Activated CD8-positive, alpha-beta memory T cell treated with anti-CD3 and anti-CD28 coated beads for 36 hours (primary cell): ENCODE data around the gene ADGRB2. TPM values are rescaled to one million over a fixed set of nuclear protein-coding genes. Genes with fewer than 3 reads are reported as not detected.

Experiments
- CTCF ChIA-PET: fragments of 350-600 bp; sonication (Branson Sonifier 250); formaldehyde crosslinking; loops from one replicate; lab custom pipeline; 2021; ENCODE audit warnings: antibody characterized with exemption; lab: Charles Lee
- POLR2A ChIA-PET: fragments of 350-600 bp; sonication (Branson Sonifier 250); formaldehyde crosslinking; loops from one replicate; lab custom pipeline; 2021; ENCODE audit warnings: antibody characterized with exemption; lab: Charles Lee
- total RNA-seq, 2 experiments: library from RNA; stranded (reverse); gene quantifications; one replicate each; pipeline ENCODE4 v1.2.3, GENCODE V29; 2021

Gene ADGRB2
- total RNA-seq, 2 experiments from 2014 or later, result 0.13 to 0.32 TPM

DNA sequence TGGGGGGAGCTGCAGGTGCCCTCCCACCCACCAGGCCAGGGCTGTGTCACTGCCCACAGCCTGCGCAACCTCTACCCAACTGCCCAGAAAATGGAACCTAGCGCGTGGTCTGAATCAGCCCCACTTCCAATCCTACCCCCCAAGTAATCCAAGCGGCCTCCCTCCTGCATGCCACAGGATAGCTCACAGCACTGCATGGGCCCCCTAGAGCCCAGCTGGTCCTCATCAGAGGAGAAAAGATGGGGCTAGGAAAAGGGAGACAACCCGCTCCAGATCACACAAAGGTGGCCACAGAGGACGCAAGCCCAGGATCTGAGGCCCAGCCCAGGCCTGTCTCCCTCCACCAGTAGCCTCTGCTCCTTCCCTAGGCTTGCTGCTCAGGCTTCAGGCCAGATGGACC is 6.2 kb downstream of the ADGRB2 start:
- ChIA-PET POLR2A (interaction anchor here (0.6 kb wide), 1 partner anchor 317 kb away, joined by 3 read pairs; no protein-coding TSS in a partner anchor), CTCF (interaction anchor here (1.0 to 1.5 kb wide), 2 partner anchors 12 to 94 kb away, joined by 3 read pairs; no protein-coding TSS in a partner anchor)

DNA sequence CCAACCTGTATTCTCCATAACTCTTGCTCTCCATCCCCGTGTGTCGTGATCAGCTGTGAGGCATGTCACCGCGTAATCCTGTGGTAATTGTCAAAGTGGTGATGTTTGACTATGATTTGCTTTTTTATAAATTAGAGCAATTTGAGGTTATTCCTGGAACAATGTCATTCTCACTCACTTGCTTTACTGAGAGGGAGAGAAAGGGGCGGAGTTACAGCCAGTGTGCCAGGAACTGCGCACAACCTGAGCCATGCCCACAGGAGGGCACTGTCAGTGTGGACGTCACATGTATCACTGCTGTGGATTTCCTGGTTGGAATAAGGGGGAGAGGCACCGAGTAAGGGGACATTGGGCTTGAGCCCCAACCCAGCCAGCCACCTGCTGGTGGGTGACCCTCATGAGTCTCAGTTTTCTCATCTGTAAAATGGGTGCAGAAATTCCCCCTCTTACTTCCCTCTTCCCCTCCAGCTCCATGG is 6.9 kb downstream of the ADGRB2 start:
- POLR2A ChIA-PET, result interaction anchor here (0.5 kb wide), 1 partner anchor 453 kb away, joined by 8 read pairs; no protein-coding TSS in a partner anchor
- CTCF ChIA-PET, result no interaction called here

DNA sequence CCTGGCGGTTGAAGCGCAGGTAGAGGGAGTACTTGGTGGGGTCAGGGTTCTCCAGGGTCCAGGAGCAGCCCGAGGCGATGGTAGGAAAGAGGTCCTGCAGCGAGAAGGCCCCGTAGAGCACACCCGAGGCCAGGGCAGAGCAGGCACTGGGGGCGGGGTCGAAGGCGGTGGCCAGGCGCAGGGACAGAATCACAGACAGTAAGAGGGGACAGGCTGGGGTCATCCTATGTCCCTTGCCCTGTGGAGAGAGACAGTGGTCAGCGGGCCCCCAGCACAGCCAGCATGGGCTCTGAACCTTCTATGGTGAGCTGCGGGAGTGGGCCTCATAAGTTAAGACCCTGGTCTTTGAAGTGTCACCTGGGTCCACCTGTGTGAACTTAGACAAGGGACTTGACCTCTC is 7.6 kb downstream of the ADGRB2 start:
- CTCF ChIA-PET, result no interaction called here
- POLR2A ChIA-PET, result no interaction called here

DNA sequence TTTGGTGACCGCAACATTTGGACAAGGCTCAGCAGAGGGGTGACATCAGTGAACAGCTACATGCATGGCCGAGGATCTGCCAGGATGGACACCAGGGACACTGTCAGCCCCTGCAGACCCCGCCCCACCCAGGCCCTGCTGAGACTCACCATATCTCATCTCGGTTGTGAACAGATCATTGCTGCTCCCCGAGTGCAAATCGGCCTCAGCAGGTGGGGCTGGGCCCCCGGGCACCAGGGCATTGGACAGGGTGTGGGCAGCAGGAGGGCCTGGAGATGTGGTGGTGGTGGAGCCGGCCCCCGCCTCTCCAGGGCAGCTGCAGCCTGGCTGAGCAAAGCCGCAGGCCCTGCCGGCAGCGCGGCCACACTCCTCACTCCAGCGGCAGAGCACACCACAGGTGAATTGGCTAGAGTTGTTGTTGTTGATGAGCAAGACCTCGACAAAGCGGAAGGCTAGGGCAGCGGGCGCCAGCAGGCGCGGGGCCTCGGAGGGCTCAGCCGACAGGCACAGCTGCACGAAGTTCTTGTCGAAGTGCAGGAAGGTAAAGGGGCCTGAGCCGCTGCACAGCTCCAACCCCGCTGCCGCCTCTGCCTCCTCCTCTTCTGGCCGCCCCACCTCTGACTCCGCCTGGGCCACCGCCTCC is 8.2 kb downstream of the ADGRB2 start:
- ChIA-PET CTCF (no interaction called here), POLR2A (no interaction called here)

DNA sequence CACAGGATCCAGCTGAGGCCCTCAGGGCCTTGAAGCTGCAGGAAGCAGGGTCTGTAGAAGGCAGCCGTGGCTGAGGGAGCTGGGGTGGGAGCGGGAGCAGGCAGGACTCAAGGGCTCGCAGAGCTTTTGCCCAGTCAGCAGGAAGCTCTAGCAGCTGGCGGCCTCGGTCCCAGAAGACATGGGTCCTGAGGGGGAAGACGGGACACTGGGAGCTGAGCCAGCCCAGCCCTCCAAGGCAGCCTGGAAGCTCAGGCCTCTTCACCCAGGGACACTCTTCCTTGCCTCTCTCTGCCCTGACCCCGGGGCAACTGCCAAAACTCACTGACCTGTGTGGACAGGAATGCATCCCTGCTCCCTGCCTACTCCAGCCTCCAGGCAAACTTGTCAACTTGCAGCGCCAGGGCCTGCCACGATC is 8.9 kb downstream of the ADGRB2 start:
- CTCF ChIA-PET, result no interaction called here
- POLR2A ChIA-PET, result interaction anchor here (0.5 kb wide), 1 partner anchor 412 kb away, joined by 3 read pairs; no protein-coding TSS in a partner anchor

DNA sequence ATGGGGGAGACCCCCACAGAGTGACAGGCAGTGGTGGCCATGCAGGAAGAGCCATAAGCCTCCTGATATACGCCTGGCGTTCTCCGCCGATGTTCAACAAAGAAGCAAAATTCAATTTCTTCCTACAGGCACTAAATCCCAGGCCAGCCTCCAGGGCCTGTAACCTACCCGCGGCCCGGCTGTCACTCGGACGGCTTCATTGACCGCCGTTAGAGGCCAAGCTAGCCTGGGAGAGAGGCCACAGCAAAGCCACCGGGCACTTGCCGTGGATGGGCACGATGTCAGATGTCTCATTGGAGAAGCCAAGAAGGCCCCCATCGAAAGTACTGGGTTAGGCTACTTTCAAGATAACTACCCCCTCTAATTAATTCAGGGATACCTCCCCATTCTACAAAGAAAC is 9.7 kb downstream of the ADGRB2 start:
- POLR2A ChIA-PET, result interaction anchor here (0.5 kb wide), 1 partner anchor 412 kb away, joined by 3 read pairs; no protein-coding TSS in a partner anchor
- CTCF ChIA-PET, result no interaction called here

DNA sequence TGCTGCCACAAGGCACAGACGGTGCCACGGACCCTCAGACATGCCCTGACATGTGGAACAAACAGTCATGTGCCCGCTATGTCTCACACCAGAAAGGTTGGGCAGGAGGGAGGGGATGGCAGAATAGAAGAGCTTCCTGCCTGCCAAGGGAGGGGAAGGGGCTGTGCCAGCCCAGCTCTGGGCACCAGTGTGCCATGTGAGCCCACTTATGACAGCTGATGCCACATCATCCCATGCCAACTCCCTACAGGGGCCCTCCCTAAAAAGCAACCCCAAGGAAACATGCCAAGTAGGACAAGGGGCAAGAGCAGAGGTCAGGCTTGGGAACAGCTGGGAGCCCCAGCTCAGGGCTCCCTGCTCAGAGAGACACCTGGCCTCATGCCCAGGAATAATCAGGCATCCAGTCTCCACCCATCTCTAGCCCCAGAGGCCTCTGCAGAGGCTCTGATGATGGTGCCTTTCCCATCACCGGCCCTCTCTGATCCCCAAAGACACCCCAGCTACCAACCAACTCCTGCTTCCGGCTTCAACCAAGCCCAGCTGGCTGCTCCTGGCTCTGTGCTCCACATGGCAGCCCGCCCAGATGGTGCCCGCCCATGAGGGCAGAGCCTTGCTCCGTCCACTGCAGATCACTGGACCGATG is 10.3 kb downstream of the ADGRB2 start:
- CTCF ChIA-PET, result no interaction called here
- POLR2A ChIA-PET, result interaction anchor here (1.6 kb wide), 1 partner anchor 9 kb away, joined by 9 read pairs; no protein-coding TSS in a partner anchor

DNA sequence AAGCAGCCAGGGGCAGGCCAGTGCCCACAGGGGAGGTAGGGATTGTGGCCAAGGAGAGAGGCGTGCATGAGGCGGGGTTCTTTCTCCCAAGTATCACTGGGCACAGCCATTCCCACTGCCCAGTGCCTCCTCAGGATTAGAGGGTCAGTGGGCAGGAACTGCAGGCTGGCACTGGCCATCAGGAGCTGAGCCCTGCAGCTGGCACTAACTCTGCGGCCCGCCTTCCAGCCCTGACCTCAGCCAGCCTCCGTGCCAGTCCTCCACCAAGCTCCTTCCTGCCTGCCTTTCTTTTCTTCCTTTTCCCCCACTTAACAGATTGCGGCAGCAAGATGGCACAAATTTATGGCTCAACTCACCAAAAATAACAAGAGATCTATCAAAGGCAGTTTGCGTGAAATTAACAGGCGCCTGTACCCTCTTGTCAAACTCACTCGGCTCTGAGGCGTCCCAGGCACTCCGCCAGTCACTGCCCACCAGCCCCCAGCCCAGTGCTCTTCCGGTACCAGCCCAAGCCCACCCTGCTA is 11.1 kb downstream of the ADGRB2 start:
- CTCF ChIA-PET, result interaction anchor here (0.7 to 1.7 kb wide), 4 partner anchors 7 to 49 kb away, joined by 3 to 5 read pairs (median 4); partner anchors contain the start of gene COL16A1
- POLR2A ChIA-PET, result interaction anchor here (1.6 kb wide), 1 partner anchor 10 kb away, joined by 9 read pairs; no protein-coding TSS in a partner anchor

DNA sequence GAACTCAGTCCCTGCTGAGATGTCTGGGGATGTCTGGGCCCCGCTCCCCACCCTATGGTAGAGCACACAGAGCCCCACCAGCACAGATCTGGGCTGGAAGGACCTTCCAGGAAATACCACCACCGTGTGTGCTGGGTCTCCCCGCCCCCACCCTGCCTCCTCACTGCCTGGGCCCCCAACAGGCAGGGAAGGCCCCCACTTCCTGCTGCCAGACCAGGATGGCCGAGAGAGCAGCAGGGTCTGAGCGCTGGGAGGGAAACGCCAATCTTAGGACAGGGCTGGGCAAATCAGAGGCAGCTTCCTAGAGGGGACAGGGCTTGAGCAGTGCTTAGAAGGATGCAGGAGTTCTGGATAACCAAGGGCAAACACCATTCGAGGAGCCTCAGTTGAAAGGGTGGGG is 11.9 kb downstream of the ADGRB2 start:
- ChIA-PET CTCF (interaction anchor here (1.7 kb wide), 2 partner anchors 8 to 11 kb away, joined by 4 to 5 read pairs; no protein-coding TSS in a partner anchor), POLR2A (no interaction called here)

DNA sequence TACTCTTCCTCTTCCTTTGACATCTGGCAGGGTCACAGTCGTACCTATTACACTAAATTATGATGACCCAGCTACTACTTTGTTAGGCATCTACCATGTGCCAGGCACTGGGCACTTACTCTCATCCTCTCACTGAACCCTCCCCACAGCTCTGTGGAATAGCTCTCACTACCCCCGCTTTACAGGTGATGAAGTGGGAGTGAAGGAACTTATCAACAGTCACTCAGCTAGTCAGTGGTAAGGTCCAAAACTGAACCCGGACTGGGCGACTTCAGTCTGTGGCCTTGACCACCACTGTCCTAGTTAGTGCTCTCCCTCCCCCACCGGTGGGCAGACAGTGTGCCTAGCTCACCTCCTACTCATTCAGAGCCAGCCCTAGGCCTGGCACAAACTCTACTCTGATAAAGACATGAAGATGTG is 12.3 kb downstream of the ADGRB2 start:
- POLR2A ChIA-PET, result no interaction called here
- CTCF ChIA-PET, result interaction anchor here (1.7 kb wide), 2 partner anchors 9 to 11 kb away, joined by 4 to 5 read pairs; no protein-coding TSS in a partner anchor

DNA sequence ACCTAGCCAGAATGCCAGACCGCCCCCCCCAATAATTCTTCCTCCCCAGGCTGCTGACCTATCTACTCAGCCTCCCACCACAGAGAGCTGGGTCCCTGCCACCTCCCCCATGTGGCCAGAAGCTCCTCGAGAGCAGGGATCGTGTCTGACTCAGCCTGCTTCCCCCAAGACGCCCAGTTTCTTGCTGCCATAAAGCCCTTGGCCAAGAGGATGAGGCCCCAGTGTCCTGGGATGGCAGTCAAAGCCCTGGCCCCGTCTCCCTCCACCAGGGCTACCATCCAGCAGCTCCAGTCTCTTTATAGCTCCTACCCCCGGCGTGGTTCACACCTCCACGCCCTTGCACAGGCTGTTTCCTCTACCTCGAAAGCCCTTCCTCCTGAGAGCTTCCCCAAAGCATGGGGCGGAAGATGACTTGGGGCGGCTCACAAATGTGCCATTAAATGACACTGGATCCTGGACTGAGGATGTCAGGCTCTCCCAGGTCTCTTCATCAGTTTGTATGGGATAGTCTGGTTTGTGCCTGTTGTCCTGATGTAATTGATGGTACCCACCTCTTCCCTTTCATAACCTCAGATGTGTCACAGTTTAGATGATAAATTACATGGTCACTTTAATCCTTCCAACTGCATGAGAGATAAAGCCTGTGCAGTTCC is 13.2 kb downstream of the ADGRB2 start:
- ChIA-PET POLR2A (no interaction called here), CTCF (interaction anchor here (0.5 to 1.7 kb wide), 7 partner anchors 9 to 599 kb away, joined by 3 to 5 read pairs (median 4); no protein-coding TSS in a partner anchor)

DNA sequence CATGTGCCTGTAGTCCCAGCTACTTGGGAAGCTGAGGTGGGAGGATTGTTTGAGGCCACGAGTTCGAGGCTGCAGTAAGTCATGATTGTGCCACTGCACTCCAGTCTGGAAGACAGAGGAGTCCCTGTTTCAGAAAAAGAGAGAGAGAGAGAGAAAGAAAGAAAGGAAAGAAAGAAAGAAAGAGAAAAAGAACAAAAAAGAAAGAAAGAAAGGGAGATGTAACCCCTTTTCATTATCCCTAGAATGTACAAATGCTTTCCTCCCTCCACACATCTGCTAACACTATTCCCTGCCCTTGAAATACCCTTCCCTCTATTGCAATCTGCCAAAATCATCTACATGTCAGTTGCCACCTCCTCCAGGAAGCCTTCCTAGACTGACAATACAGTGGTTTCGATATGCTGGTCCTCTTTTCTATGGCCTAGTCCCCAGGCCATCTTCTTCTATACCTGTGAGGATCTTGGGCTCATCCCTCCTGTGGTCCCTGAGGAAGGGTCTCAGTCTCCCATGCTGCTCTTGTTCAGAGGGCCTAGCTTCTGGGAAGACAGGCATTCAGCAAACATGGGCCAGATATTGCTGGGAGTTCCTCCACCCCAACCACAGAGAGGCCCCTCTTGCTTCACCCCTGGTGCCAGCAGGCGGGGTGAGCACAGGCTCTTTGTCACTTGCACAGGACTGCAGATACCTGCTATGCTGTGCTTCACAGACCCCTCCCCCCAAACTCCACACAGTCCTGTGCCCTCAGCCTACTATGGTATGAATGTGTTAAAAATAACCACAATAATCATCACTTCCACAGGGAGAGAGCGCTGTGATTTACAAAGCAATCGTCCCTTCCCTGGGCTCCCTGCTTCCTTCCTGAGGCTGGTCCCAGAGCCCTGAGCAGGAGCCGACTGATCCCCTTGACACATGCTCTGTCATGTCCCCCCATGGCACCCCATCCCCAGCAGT is 14.1 kb downstream of the ADGRB2 start:
- POLR2A ChIA-PET, result no interaction called here
- CTCF ChIA-PET, result interaction anchor here (1.0 to 1.3 kb wide), 5 partner anchors 10 to 214 kb away, joined by 3 to 4 read pairs (median 3); no protein-coding TSS in a partner anchor

DNA sequence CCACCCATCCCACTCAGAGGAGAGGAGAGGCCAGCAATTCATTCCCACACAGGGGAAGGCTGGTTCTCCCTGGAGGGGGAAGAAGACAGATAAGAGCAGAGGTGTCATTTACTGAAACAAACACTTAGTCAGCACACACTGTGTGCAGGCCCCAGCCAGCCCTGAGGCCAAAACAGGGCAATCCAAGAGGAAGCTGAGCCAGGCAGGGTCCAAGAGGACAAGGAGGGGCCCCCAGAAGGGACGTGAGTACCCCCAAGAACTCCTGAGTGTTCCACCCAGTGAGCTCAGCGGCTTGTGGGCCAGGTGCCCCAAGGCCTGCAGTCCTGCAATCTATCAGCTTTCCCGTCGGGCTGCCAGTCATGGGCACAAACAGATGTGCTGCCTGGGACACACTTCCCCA is 15.8 kb downstream of the ADGRB2 start:
- CTCF ChIA-PET, result interaction anchor here (1.9 kb wide), 1 partner anchor 41 kb away, joined by 8 read pairs; no protein-coding TSS in a partner anchor
- POLR2A ChIA-PET, result no interaction called here

DNA sequence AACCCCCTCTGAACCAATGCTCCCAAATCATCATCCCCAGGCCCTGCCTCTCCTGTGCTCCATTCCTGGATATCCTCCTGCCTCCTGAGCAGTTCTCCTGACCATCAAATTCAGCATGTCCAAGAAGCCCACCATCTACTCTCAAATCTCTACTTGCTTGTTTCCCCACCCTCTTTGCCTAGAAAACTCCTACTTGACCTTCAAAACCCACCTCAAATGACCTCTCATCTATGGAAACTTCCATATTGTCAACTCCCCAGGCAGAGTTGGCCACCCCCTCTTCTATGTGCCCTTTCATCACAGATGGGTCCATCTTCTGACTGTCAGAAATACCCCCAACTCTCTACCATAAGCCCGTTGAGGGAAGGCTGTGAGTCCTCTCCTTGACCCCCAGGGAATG is 16.8 kb downstream of the ADGRB2 start:
- POLR2A ChIA-PET, result no interaction called here
- CTCF ChIA-PET, result interaction anchor here (1.9 kb wide), 1 partner anchor 42 kb away, joined by 8 read pairs; no protein-coding TSS in a partner anchor

DNA sequence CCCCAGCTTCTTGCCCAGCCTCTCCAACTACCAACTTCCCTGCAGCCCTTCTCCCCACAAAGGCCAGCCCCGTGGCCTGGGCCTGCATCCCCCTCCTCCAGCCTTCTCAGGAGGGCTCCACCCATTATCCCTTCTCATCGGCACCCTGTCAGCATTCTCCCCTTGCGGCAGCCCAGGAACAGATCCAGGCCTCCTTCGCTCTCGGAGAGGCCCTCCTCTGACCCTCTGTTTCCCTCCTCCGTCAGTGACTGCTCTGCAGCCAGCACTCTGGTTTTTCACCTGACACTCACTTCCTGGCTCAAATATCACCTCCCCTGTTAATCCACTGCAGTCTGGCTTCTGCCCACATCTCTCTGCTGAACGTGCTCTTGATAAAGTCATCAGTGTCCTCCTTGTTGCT is 17.5 kb downstream of the ADGRB2 start:
- POLR2A ChIA-PET, result no interaction called here

DNA sequence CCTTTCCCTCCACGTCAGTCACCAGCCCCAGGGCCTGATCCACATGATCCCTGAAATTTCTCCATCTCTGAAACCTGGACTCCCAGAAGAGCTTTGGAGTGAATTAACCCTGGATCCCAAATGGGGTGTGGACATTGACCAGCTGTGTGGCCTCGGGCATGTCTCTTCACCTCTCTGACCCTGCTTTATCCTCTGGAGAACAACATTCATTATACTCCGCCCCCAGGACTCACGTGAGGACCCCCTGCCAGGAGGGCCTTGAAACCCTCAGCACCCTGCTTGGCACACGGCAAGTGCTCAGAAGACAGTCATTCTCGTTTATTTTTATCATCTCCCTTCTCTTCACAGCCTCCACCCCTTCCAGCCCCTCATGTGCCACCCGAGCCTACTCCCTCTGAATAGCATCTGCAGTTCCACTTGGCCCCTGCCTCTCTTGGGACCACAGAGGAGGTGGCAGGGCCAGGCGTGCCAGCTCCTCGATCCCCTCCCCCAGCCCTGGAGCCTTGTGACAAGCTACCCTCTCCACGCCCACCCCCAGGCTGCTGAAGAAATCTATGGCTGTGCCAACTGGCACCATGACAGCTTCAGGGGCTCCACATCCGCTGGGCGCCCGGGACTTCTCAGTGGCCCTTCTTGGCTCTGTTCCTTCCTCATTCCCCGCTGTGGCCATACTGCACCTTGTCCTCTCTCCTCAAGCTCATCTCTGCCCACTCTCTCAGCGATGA is 18.0 kb downstream of the ADGRB2 start:
- POLR2A ChIA-PET, result interaction anchor here (0.6 kb wide), 1 partner anchor 762 kb away, joined by 3 read pairs; no protein-coding TSS in a partner anchor
- CTCF ChIA-PET, result interaction anchor here (1.1 to 2.4 kb wide), 9 partner anchors 12 to 81 kb away, joined by 3 to 21 read pairs (median 4); partner anchors contain the start of gene COL16A1

More for the DNA sequence above, 17.5 kb downstream of the ADGRB2 start:
- CTCF ChIA-PET, result interaction anchor here (1.9 to 2.4 kb wide), 3 partner anchors 16 to 82 kb away, joined by 5 to 21 read pairs (median 20); no protein-coding TSS in a partner anchor
